ENCODE results near the gene SYCE1.

Gene SYCE1

GRCh38 chr10:133567119-133567518 is 1.7 kb upstream of the SYCE1 start:
- Histone ChIP-seq H3K27ac (ENCODE audit: low read depth, low read length) (no peak overlapping the region), H3K36me3 (ENCODE audit: low read length) (no peaks in the 10 kb centered on the region), H3K4me2 (ENCODE audit: low read depth, low read length, poor library complexity, severe bottlenecking) (no peak overlapping the region), H3K27me3 (ENCODE audit: low read length) (no peaks in the 10 kb centered on the region), H3K9ac (ENCODE audit: low read length) (no peak overlapping the region), H3K9me3 (ENCODE audit: insufficient read depth, low read length) (no peaks in the 10 kb centered on the region), H3K79me2 (ENCODE audit: insufficient read depth, low read length) (no peaks in the 10 kb centered on the region), H3K9me2 (replicated peaks; ENCODE audit: insufficient read depth, low read length) (no peaks in the 10 kb centered on the region), H2AFZ (ENCODE audit: low read depth, low read length, severe bottlenecking) (no peak overlapping the region), H4K20me1 (ENCODE audit: low read depth, low read length) (no peaks in the 10 kb centered on the region), H3F3A (ENCODE audit: insufficient read depth) (no peaks in the 10 kb centered on the region), H3K4me3 (ENCODE audit: insufficient read depth, low read length, poor library complexity, severe bottlenecking) (no peak overlapping the region)
- TF ChIP-seq CTCF (IDR thresholded peaks at IDR 0.05; ENCODE audit: insufficient read depth, low read length, poor library complexity, severe bottlenecking) (no peak), EZH2phosphoT487 (conservative IDR thresholded peaks at IDR 0.05; ENCODE audit: low read length) (no peak)

GRCh38 chr10:133564816-133565215 is 567 bp downstream of the SYCE1 start:
- Histone ChIP-seq H3K4me2 (ENCODE audit: low read depth, low read length, poor library complexity, severe bottlenecking) (no peak overlapping the region), H3K79me2 (ENCODE audit: insufficient read depth, low read length) (no peaks in the 10 kb centered on the region), H3K4me3 (ENCODE audit: insufficient read depth, low read length, poor library complexity, severe bottlenecking) (no peak overlapping the region), H3K9ac (ENCODE audit: low read length) (no peak overlapping the region), H3K9me3 (ENCODE audit: insufficient read depth, low read length) (no peaks in the 10 kb centered on the region), H2AFZ (ENCODE audit: low read depth, low read length, severe bottlenecking) (no peak overlapping the region), H3K27ac (ENCODE audit: low read depth, low read length) (no peak overlapping the region), H3K27me3 (ENCODE audit: low read length) (no peaks in the 10 kb centered on the region), H3F3A (ENCODE audit: insufficient read depth) (no peaks in the 10 kb centered on the region), H3K9me2 (replicated peaks; ENCODE audit: insufficient read depth, low read length) (no peaks in the 10 kb centered on the region), H3K36me3 (ENCODE audit: low read length) (no peaks in the 10 kb centered on the region), H4K20me1 (ENCODE audit: low read depth, low read length) (no peaks in the 10 kb centered on the region)
- TF ChIP-seq EZH2phosphoT487 (conservative IDR thresholded peaks at IDR 0.05; ENCODE audit: low read length) (no peak), CTCF (IDR thresholded peaks at IDR 0.05; ENCODE audit: insufficient read depth, low read length, poor library complexity, severe bottlenecking) (no peak)

- TF ChIP-seq CTCF (IDR thresholded peaks at IDR 0.05; ENCODE audit: insufficient read depth, low read length, poor library complexity, severe bottlenecking) = no peak
- no peak for TF ChIP-seq EZH2phosphoT487 (conservative IDR thresholded peaks at IDR 0.05; ENCODE audit: low read length)
- no peak overlapping the region for H3K4me2 ChIP-seq (ENCODE audit: low read depth, low read length, poor library complexity, severe bottlenecking)
- H3K9me2 ChIP-seq (replicated peaks; ENCODE audit: insufficient read depth, low read length) = no peaks in the 10 kb centered on the region
- no peak overlapping the region for H2AFZ ChIP-seq (ENCODE audit: low read depth, low read length, severe bottlenecking)
- no peaks in the 10 kb centered on the region for H3K27me3 ChIP-seq (ENCODE audit: low read length)
- H3K9me3 ChIP-seq (ENCODE audit: insufficient read depth, low read length) = no peaks in the 10 kb centered on the region
- H3K4me3 ChIP-seq (ENCODE audit: insufficient read depth, low read length, poor library complexity, severe bottlenecking) = no peak overlapping the region
- H3F3A ChIP-seq (ENCODE audit: insufficient read depth) = no peaks in the 10 kb centered on the region
- no peaks in the 10 kb centered on the region for H3K79me2 ChIP-seq (ENCODE audit: insufficient read depth, low read length)
- H3K36me3 ChIP-seq (ENCODE audit: low read length) = no peaks in the 10 kb centered on the region
- H3K27ac ChIP-seq (ENCODE audit: low read depth, low read length) = no peak overlapping the region
- H3K9ac ChIP-seq (ENCODE audit: low read length) = no peak overlapping the region
- no peaks in the 10 kb centered on the region for H4K20me1 ChIP-seq (ENCODE audit: low read depth, low read length)
These were observed 6.2 kb downstream of the SYCE1 start for GRCh38 chr10:133559216-133559615.

Measured in SU-DHL-6 (cell line).